ENCODE data around the gene PLD1.
A peak's percentile ranks its signal among the peaks of the same experiment; 100 is the strongest.

DNA sequence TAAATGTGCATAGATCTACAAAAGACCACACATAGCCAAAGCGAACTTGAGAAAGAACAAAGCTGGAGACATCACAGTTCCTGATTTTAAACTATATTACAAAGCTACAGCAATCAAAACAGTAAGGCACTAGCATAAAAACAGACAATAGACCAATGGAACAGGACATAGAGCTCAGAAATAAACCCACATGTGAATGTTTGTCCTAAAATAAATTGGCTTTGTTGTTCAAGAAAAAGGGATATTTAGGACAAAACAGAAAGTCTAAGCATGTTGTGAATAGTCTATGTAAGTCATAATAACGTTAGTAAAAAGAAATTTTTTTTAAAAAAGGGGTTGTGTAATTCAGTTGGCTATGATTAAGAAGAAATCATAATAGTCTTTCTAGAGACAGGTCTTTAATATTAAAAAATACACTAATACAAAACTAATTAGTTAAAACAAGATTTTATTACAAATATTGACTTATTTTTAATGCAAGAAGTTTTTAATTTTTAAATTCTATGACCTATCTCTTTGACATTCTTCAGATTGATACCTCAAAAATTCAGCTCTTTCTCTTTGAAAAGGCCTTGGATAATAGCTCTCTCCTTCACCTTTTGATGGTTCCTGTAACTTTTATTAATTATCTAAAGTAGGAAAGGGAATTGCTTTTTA lies 44.5 kb upstream of the PLD1 start:
- TF ChIP-seq ZNF394 (tag by site-specific recombination; IDR thresholded peaks at IDR 0.05; ENCODE audit: borderline replicate concordance) (no peak), ZBTB17 (tag by site-specific recombination; IDR thresholded peaks at IDR 0.05) (no peak), ZSCAN30 (tag by site-specific recombination; IDR thresholded peaks at IDR 0.05) (0 out of 2 replicates have a peak, but pooled peaks have one; percentile 24), CTCF (tag by site-specific recombination; IDR thresholded peaks at IDR 0.05) (no peak), HOXA7 (CRISPR knock-in tag; IDR thresholded peaks at IDR 0.05; ENCODE audit: borderline replicate concordance) (no peak), TCF7L2 (IDR thresholded peaks at IDR 0.05; ENCODE audit: borderline replicate concordance, low read depth, low read length) (no peak), ZBTB44 (tag by site-specific recombination; IDR thresholded peaks at IDR 0.05) (no peak), ZNF175 (tag by site-specific recombination; IDR thresholded peaks at IDR 0.05) (no peak), KLF10 (tag by site-specific recombination; IDR thresholded peaks at IDR 0.05) (no peak), ZEB2 (tag by site-specific recombination; IDR thresholded peaks at IDR 0.05) (no peak)
- TF ChIP-seq, protein P1, sequence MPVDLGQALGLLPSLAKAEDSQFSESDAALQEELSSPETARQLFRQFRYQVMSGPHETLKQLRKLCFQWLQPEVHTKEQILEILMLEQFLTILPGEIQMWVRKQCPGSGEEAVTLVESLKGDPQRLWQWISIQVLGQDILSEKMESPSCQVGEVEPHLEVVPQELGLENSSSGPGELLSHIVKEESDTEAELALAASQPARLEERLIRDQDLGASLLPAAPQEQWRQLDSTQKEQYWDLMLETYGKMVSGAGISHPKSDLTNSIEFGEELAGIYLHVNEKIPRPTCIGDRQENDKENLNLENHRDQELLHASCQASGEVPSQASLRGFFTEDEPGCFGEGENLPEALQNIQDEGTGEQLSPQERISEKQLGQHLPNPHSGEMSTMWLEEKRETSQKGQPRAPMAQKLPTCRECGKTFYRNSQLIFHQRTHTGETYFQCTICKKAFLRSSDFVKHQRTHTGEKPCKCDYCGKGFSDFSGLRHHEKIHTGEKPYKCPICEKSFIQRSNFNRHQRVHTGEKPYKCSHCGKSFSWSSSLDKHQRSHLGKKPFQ (tag by site-specific recombination; IDR thresholded peaks at IDR 0.05), result no peak
- TF ChIP-seq, protein P2, sequence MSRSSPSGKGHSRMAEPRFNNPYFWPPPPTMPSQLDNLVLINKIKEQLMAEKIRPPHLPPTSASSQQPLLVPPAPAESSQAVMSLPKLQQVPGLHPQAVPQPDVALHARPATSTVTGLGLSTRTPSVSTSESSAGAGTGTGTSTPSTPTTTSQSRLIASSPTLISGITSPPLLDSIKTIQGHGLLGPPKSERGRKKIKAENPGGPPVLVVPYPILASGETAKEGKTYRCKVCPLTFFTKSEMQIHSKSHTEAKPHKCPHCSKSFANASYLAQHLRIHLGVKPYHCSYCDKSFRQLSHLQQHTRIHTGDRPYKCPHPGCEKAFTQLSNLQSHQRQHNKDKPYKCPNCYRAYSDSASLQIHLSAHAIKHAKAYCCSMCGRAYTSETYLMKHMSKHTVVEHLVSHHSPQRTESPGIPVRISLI (tag by site-specific recombination; IDR thresholded peaks at IDR 0.05), result no peak

All from HEK293 (cell line).